OCI-LY7 (cell line): ENCODE data around the gene NUB1. TPM values are rescaled to one million over a fixed set of nuclear protein-coding genes. Genes with fewer than 3 reads are reported as not detected.

ENCODE experiments used
- BruUV-seq: library from RNA; stranded (reverse); fragments of 400-500 nt; replicated peaks from 2 replicates; lab custom pipeline; 2021; lab: Mats Ljungman, UMichigan
- CTCF ChIA-PET: fragments of 300-600 bp; sonication (Branson Sonifier 250); formaldehyde crosslinking; loops from one replicate; lab custom pipeline; 2022; ENCODE audit warnings: antibody characterized with exemption; ENCODE audit not compliant: unreplicated experiment; lab: Charles Lee
- POLR2A ChIA-PET: fragments of 300-600 bp; sonication (Branson Sonifier 250); formaldehyde crosslinking; loops from one replicate; lab custom pipeline; 2022; ENCODE audit warnings: antibody characterized with exemption; lab: Charles Lee
- DNase-seq: peaks from one replicate; pipeline ENCODE4 v3.0.0-alpha.2; 2015; ENCODE audit warnings: low spot score
- H2AFZ ChIP-seq: fragments of 200-600 bp; sonication (generic), shearing (Covaris generic); 2 replicates; pipeline ENCODE4 v1.6.1; 2014; ENCODE audit warnings: mild to moderate bottlenecking, antibody characterized with exemption, low read length, moderate library complexity
- H3K27ac ChIP-seq: fragments of 200-600 bp; sonication (generic); 2 replicates; pipeline ENCODE4 v1.5.1; 2014; ENCODE audit warnings: mixed run types, low read depth, mild to moderate bottlenecking, moderate library complexity, low read length, inconsistent platforms; ENCODE audit not compliant: poor library complexity, severe bottlenecking
- H3K36me3 ChIP-seq: fragments of 200-600 bp; sonication (generic); 2 replicates; pipeline ENCODE4 v1.6.1; 2014; ENCODE audit warnings: mild to moderate bottlenecking, antibody characterized with exemption, low read length, moderate library complexity, mixed read lengths; ENCODE audit not compliant: insufficient read depth
- H3K4me1 ChIP-seq: fragments of 200-600 bp; sonication (generic); 2 replicates; pipeline ENCODE4 v1.5.1; 2014; ENCODE audit warnings: mild to moderate bottlenecking, low read length; ENCODE audit not compliant: insufficient read depth, poor library complexity, severe bottlenecking
- H3K4me2 ChIP-seq: fragments of 200-600 bp; sonication (generic); 2 replicates; pipeline ENCODE4 v1.6.1; 2014; ENCODE audit warnings: mild to moderate bottlenecking, low read length
- H3K4me3 ChIP-seq: fragments of 200-600 bp; sonication (generic); 2 replicates; pipeline ENCODE4 v1.5.1; 2014; ENCODE audit warnings: mild to moderate bottlenecking, low read depth, low read length; ENCODE audit not compliant: poor library complexity, severe bottlenecking
- H3K79me2 ChIP-seq: fragments of 200-600 bp; sonication (generic); 2 replicates; pipeline ENCODE4 v1.6.1; 2016; ENCODE audit warnings: low read depth, mild to moderate bottlenecking, low read length, moderate library complexity, mixed read lengths; ENCODE audit not compliant: insufficient read depth
- H3K9me2 ChIP-seq: fragments of 200-600 bp; sonication (generic); 2 replicates; pipeline ENCODE4 v1.6.1; 2016; ENCODE audit warnings: mild to moderate bottlenecking, low read length, mixed read lengths; ENCODE audit not compliant: insufficient read depth
- H3K9me3 ChIP-seq: fragments of 200-600 bp; sonication (generic); 2 replicates; pipeline ENCODE4 v1.6.1; 2014; ENCODE audit warnings: mild to moderate bottlenecking, mixed run types, low read length, mixed read lengths
- H4K20me1 ChIP-seq: fragments of 200-600 bp; sonication (generic); 2 replicates; pipeline ENCODE4 v1.6.1; 2014; ENCODE audit warnings: mild to moderate bottlenecking, antibody characterized with exemption, low read length, moderate library complexity, mixed read lengths; ENCODE audit not compliant: insufficient read depth
- EZH2phosphoT487 ChIP-seq: fragments of 200-600 bp; sonication (generic); IDR thresholded peaks from 2 replicates; pipeline ENCODE4 v1.6.1; 2018; ENCODE audit warnings: low read depth, borderline replicate concordance, mild to moderate bottlenecking, mixed run types, antibody characterized with exemption, low read length, moderate library complexity, mixed read lengths
- intact Hi-C: fragments of 100-400 bp; cut with micrococcal nuclease; formaldehyde crosslinking; loops from one replicate; pipeline ENCODE4 v1.10.0; 2022; ENCODE audit not compliant: unreplicated experiment
- total RNA-seq, 2 experiments: library from RNA; depleted of rRNA in 1 of 2; stranded (reverse); fragments of >200 nt in 1 of 2; shearing (Covaris generic) in 1 of 2; gene quantifications; 2 replicates each; pipeline ENCODE4 v1.2.3, GENCODE V29; 2014 to 2022
- TF ChIP-seq, protein P1 (sequence below): fragments of 200-600 bp; sonication (generic); conservative IDR thresholded peaks from 2 replicates; pipeline ENCODE4 v1.5.1; 2014; ENCODE audit warnings: mild to moderate bottlenecking, antibody characterized with exemption, low read length, moderate library complexity, mixed read lengths

The NUB1 gene
- total RNA-seq, 2 experiments from 2014 or later, result 44.1 to 50.7 TPM

DNA sequence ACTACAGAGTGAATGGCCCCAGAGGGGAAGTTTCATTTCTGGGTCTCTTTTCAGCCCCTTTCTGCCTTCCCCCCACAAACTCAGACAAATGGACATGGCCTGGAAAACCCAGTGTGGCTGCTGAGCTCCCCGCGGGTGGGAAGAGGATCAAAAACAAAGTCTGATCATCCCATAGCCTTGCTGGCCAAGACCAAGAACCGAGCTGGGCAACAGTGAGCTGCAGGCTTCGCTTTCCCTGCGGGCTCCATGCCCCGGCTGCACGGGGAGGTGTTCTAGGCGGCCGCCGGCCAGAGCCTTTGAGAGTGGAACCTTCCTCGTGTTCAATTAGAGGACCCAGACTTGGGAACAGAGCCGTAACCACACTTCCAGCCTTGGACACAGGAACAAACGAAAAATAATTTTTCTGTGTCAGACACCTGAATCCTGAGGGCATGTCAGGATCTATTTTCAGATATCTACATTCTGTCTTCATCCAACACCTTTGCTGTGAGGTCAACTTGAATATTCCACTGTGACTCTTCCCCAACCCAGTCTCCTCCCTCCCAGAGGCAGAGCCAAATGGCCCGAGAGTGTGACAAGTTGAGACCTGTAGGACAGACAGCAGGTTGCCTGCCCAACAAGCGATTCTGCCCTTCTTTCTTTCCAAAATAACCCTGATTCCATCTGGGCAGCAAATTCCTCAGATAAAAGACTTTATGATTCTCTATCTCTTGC lies 42.2 kb downstream of the NUB1 start:
- no peak overlapping the region for H3K4me2 ChIP-seq
- H3K36me3 ChIP-seq, result no peaks in the 10 kb centered on the region
- ChIA-PET POLR2A (interaction anchor here (0.6 kb wide), 1 partner anchor 344 kb away, joined by 3 read pairs; no protein-coding TSS in a partner anchor), CTCF (interaction anchor here (0.6 kb wide), 1 partner anchor 10 kb away, joined by 3 read pairs; no protein-coding TSS in a partner anchor)
- intact Hi-C loops, result no loop called here
- H3K9me2 ChIP-seq, result no peaks in the 10 kb centered on the region
- no peak overlapping the region for H2AFZ ChIP-seq
- H4K20me1 ChIP-seq, result no peaks in the 10 kb centered on the region
- no peak for DNase-seq
- H3K27ac ChIP-seq, result no peak overlapping the region
- no TSS peak for BruUV-seq
- no peak for TF ChIP-seq EZH2phosphoT487
- TF ChIP-seq, protein P1, sequence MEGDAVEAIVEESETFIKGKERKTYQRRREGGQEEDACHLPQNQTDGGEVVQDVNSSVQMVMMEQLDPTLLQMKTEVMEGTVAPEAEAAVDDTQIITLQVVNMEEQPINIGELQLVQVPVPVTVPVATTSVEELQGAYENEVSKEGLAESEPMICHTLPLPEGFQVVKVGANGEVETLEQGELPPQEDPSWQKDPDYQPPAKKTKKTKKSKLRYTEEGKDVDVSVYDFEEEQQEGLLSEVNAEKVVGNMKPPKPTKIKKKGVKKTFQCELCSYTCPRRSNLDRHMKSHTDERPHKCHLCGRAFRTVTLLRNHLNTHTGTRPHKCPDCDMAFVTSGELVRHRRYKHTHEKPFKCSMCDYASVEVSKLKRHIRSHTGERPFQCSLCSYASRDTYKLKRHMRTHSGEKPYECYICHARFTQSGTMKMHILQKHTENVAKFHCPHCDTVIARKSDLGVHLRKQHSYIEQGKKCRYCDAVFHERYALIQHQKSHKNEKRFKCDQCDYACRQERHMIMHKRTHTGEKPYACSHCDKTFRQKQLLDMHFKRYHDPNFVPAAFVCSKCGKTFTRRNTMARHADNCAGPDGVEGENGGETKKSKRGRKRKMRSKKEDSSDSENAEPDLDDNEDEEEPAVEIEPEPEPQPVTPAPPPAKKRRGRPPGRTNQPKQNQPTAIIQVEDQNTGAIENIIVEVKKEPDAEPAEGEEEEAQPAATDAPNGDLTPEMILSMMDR, result no peak
- H3K4me3 ChIP-seq, result no peak overlapping the region
- H3K4me1 ChIP-seq, result peaks cover 17% of the 10 kb centered on the region
- no peaks in the 10 kb centered on the region for H3K9me3 ChIP-seq
- no peaks in the 10 kb centered on the region for H3K79me2 ChIP-seq

DNA sequence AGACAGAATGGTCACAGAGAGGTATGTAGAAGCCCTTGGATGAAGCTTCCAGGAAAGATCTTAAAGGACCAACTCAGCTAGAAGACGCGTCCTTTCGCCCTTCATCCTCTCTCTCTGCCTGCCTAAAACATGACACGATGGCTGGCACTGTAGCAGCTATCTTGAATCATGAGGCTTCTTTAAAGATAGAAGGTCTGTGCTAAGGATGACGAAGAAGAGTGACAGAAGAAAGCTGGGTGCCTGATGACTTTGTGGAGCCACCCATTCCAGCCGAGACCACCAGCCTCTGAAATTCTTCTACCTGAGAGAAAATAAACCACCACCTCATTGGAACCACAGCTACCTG lies 42.7 kb downstream of the NUB1 start:
- TF ChIP-seq, protein P1, result no peak
- no peak for TF ChIP-seq EZH2phosphoT487
- H3K4me2 ChIP-seq, result no peak overlapping the region
- POLR2A ChIA-PET, result interaction anchor here (0.6 kb wide), 1 partner anchor 93 kb away, joined by 3 read pairs; no protein-coding TSS in a partner anchor
- DNase-seq, result no peak
- no peaks in the 10 kb centered on the region for H3K36me3 ChIP-seq
- no peaks in the 10 kb centered on the region for H3K9me2 ChIP-seq
- no TSS peak for BruUV-seq
- no peaks in the 10 kb centered on the region for H4K20me1 ChIP-seq
- H3K27ac ChIP-seq, result no peak overlapping the region
- peaks cover 17% of the 10 kb centered on the region for H3K4me1 ChIP-seq
- intact Hi-C loops, result no loop called here
- H3K4me3 ChIP-seq, result no peak overlapping the region
- H3K9me3 ChIP-seq, result no peaks in the 10 kb centered on the region
- CTCF ChIA-PET, result no interaction called here
- H3K79me2 ChIP-seq, result no peaks in the 10 kb centered on the region
- H2AFZ ChIP-seq, result no peak overlapping the region
